PC-3 (cell line): Measurements from ENCODE around the gene NAA11. TPM values are rescaled to one million over a fixed set of nuclear protein-coding genes. Genes with fewer than 3 reads are reported as not detected.

Experiments used
- ATAC-seq: fragments of 200-7000 bp; cut with Tn5 transposase; 2 replicates; pipeline ENCODE4 v1.9.1; 2020; ENCODE audit warnings: mild to moderate bottlenecking, moderate library complexity
- BruUV-seq: library from RNA; stranded (reverse); fragments of 400-500 nt; replicated peaks from 2 replicates; lab custom pipeline; 2021; lab: Mats Ljungman, UMichigan
- CTCF ChIA-PET: fragments of 300-600 bp; sonication (Branson Sonifier 250); formaldehyde crosslinking; loops from one replicate; lab custom pipeline; 2022; ENCODE audit warnings: antibody characterized with exemption; lab: Charles Lee
- POLR2A ChIA-PET: fragments of 300-600 bp; sonication (Branson Sonifier 250); formaldehyde crosslinking; loops from one replicate; lab custom pipeline; 2022; ENCODE audit warnings: antibody characterized with exemption; ENCODE audit not compliant: unreplicated experiment; lab: Charles Lee
- DNase-seq: peaks from one replicate; pipeline ENCODE4 v3.0.0-alpha.2; 2015
- H2AFZ ChIP-seq: fragments of 300-600 bp; sonication (generic); 2 replicates; pipeline ENCODE4 v1.6.0; 2016; ENCODE audit warnings: antibody characterized with exemption, low read length
- H3F3A ChIP-seq: fragments of 300-600 bp; sonication (generic); one replicate; pipeline ENCODE4 v1.6.0; 2017; ENCODE audit warnings: antibody characterized with exemption, low read length, control low read depth, mild to moderate bottlenecking; ENCODE audit not compliant: unreplicated experiment
- H3K27ac ChIP-seq: fragments of 300-600 bp; sonication (generic); 2 replicates; pipeline ENCODE4 v1.5.1; 2016; ENCODE audit warnings: mild to moderate bottlenecking, low read length
- H3K27me3 ChIP-seq: fragments of 300-600 bp; sonication (generic); 2 replicates; pipeline ENCODE4 v1.6.1; 2016; ENCODE audit warnings: low read length, mixed read lengths
- H3K36me3 ChIP-seq: fragments of 300-600 bp; sonication (generic); 2 replicates; pipeline ENCODE4 v1.6.1; 2016; ENCODE audit warnings: low read depth, mixed run types, low read length, mixed read lengths
- H3K4me1 ChIP-seq: fragments of 300-600 bp; sonication (generic); 2 replicates; pipeline ENCODE4 v1.5.1; 2016; ENCODE audit warnings: low read length; ENCODE audit not compliant: insufficient read depth
- H3K4me2 ChIP-seq: fragments of 300-600 bp; sonication (generic); 2 replicates; pipeline ENCODE4 v1.6.0; 2016; ENCODE audit warnings: low read length
- H3K4me3 ChIP-seq: fragments of 300-600 bp; sonication (generic); 2 replicates; pipeline ENCODE4 v1.5.1; 2016; ENCODE audit warnings: mild to moderate bottlenecking, low read length, mixed read lengths
- H3K79me2 ChIP-seq: fragments of 300-600 bp; sonication (generic); 2 replicates; pipeline ENCODE4 v1.6.1; 2017; ENCODE audit warnings: low read length, mixed read lengths
- H3K9ac ChIP-seq: fragments of 300-600 bp; sonication (generic); 2 replicates; pipeline ENCODE4 v1.6.0; 2016; ENCODE audit warnings: mild to moderate bottlenecking, low read length
- H3K9me2 ChIP-seq: fragments of 300-600 bp; sonication (generic); replicated peaks from 2 replicates; pipeline ENCODE4 v1.6.1; 2016; ENCODE audit warnings: mixed run types, low read length, mixed read lengths
- H3K9me3 ChIP-seq: fragments of 300-600 bp; sonication (generic); 2 replicates; pipeline ENCODE4 v1.6.1; 2016; ENCODE audit warnings: low read length, mixed read lengths
- H4K20me1 ChIP-seq: fragments of 300-600 bp; sonication (generic); 2 replicates; pipeline ENCODE4 v1.6.1; 2016; ENCODE audit warnings: low read length, mixed read lengths
- CTCF ChIP-seq: fragments of 300-600 bp; sonication (generic); conservative IDR thresholded peaks from 2 replicates; pipeline ENCODE4 v1.5.1; 2017; ENCODE audit warnings: antibody characterized with exemption, low read depth, mild to moderate bottlenecking, low read length
- EZH2 ChIP-seq: fragments of 300-600 bp; sonication (generic); IDR thresholded peaks from one replicate; pipeline ENCODE4 v1.6.1; 2017; ENCODE audit warnings: antibody characterized with exemption, mild to moderate bottlenecking, low read length; ENCODE audit not compliant: unreplicated experiment
- EZH2phosphoT487 ChIP-seq: fragments of 300-600 bp; sonication (generic); IDR thresholded peaks from 2 replicates; pipeline ENCODE4 v1.6.1; 2018; ENCODE audit warnings: mild to moderate bottlenecking, antibody characterized with exemption, low read length, borderline replicate concordance
- intact Hi-C: fragments of 100-400 bp; cut with micrococcal nuclease; formaldehyde crosslinking; loops from 2 replicates; pipeline ENCODE4 v1.9.0; 2023
- total RNA-seq: library from RNA; depleted of rRNA; stranded (reverse); fragments of >200 nt; gene quantifications from 2 replicates; pipeline ENCODE4 v1.2.3, GENCODE V29; 2014

The NAA11 gene
- total RNA-seq, 1 experiment from 2014 or later: not detected

- intact Hi-C loops: no loop called here
- Histone ChIP-seq H3K9me2 (no peaks in the 10 kb centered on the region), H3K79me2 (no peaks in the 10 kb centered on the region), H3K9ac (no peak overlapping the region), H2AFZ (no peak overlapping the region), H3K9me3 (no peaks in the 10 kb centered on the region), H3K4me1 (no peaks in the 10 kb centered on the region), H3F3A (no peaks in the 10 kb centered on the region), H3K27me3 (no peaks in the 10 kb centered on the region), H4K20me1 (no peaks in the 10 kb centered on the region), H3K27ac (no peak overlapping the region), H3K4me2 (no peak overlapping the region), H3K36me3 (no peaks in the 10 kb centered on the region), H3K4me3 (no peak overlapping the region)
- ChIA-PET POLR2A (no interaction called here), CTCF (no interaction called here)
- TF ChIP-seq EZH2: no peak
- no peak for DNase-seq
- no TSS peak for BruUV-seq
- no peak for ATAC-seq
Measured at GRCh38 chr4:79306795-79307194, 19.1 kb downstream of the NAA11 start.

GRCh38 chr4:79300280-79300679, 25.6 kb downstream of the NAA11 start:
- intact Hi-C loops: no loop called here
- Histone ChIP-seq H2AFZ (no peak overlapping the region), H3K9me3 (no peaks in the 10 kb centered on the region), H3K9ac (no peak overlapping the region), H3K27ac (no peak overlapping the region), H3K27me3 (peaks cover 7% of the 10 kb centered on the region; the same call in 1 of the 2 replicates), H3K79me2 (no peaks in the 10 kb centered on the region), H3K4me1 (no peaks in the 10 kb centered on the region), H3K36me3 (no peaks in the 10 kb centered on the region), H3K4me2 (no peak overlapping the region), H3K4me3 (no peak overlapping the region), H3K9me2 (no peaks in the 10 kb centered on the region), H4K20me1 (no peaks in the 10 kb centered on the region), H3F3A (no peaks in the 10 kb centered on the region)
- no peak for ATAC-seq
- ChIA-PET CTCF (no interaction called here), POLR2A (no interaction called here)
- BruUV-seq: no TSS peak
- DNase-seq: no peak
- TF ChIP-seq EZH2 (no peak), CTCF (no peak), EZH2phosphoT487 (no peak)

- DNase-seq: no peak
- Histone ChIP-seq H3K4me1 (no peaks in the 10 kb centered on the region), H3F3A (no peaks in the 10 kb centered on the region), H3K4me2 (no peak overlapping the region), H3K9ac (no peak overlapping the region), H3K36me3 (no peaks in the 10 kb centered on the region), H3K27me3 (peaks cover 12% of the 10 kb centered on the region; the same call in 1 of the 2 replicates), H4K20me1 (no peaks in the 10 kb centered on the region), H2AFZ (no peak overlapping the region), H3K27ac (no peak overlapping the region), H3K9me3 (no peaks in the 10 kb centered on the region), H3K79me2 (no peaks in the 10 kb centered on the region), H3K4me3 (no peak overlapping the region), H3K9me2 (no peaks in the 10 kb centered on the region)
- TF ChIP-seq EZH2phosphoT487 (no peak), CTCF (no peak), EZH2 (no peak)
- POLR2A ChIA-PET: no interaction called here
- BruUV-seq: no TSS peak
- no peak for ATAC-seq
- intact Hi-C loops: no loop called here
- CTCF ChIA-PET: no interaction called here
Measured at GRCh38 chr4:79298484-79298883, 27.4 kb downstream of the NAA11 start.
